HEK293T (cell line): ENCODE data around the gene CTNNA2.

ENCODE experiments used
- CTCF ChIA-PET: fragments of 350-600 bp; formaldehyde crosslinking; extraction: SDS; loops from one replicate; lab custom pipeline; 2021; ENCODE audit warnings: antibody characterized with exemption, inconsistent platforms; lab: Yijun Ruan, JAX
- POLR2A ChIA-PET: fragments of 350-600 bp; formaldehyde crosslinking; extraction: SDS; loops from one replicate; lab custom pipeline; 2020; ENCODE audit warnings: antibody characterized with exemption, inconsistent platforms; lab: Yijun Ruan, JAX
- DNase-seq: peaks from one replicate; pipeline ENCODE4 v3.0.0; 2012; ENCODE audit warnings: mixed read lengths; ENCODE audit errors: extremely low spot score
- ARNT ChIP-seq: fragments of 450-650 bp; IDR thresholded peaks from 2 replicates; pipeline ENCODE4 v1.6.1; 2017; ENCODE audit warnings: mild to moderate bottlenecking
- BHLHE40 ChIP-seq: fragments of 450-650 bp; IDR thresholded peaks from 2 replicates; pipeline ENCODE4 v1.6.1; 2016; ENCODE audit warnings: mild to moderate bottlenecking, moderate library complexity, borderline replicate concordance
- CTBP1 ChIP-seq: fragments of 450-650 bp; IDR thresholded peaks from 2 replicates; pipeline ENCODE4 v1.6.1; 2016; ENCODE audit warnings: borderline replicate concordance
- ELF4 ChIP-seq: fragments of 450-650 bp; IDR thresholded peaks from 2 replicates; pipeline ENCODE4 v1.6.1; 2017; ENCODE audit warnings: antibody characterized with exemption
- FOXA1 ChIP-seq: fragments of 450-650 bp; IDR thresholded peaks from 2 replicates; pipeline ENCODE4 v1.6.1; 2016; ENCODE audit warnings: mild to moderate bottlenecking
- FOXK2 ChIP-seq: fragments of 450-650 bp; IDR thresholded peaks from 2 replicates; pipeline ENCODE4 v1.6.1; 2016; ENCODE audit warnings: mild to moderate bottlenecking
- FOXM1 ChIP-seq: fragments of 450-650 bp; IDR thresholded peaks from 2 replicates; pipeline ENCODE4 v1.6.1; 2017; ENCODE audit warnings: mild to moderate bottlenecking, borderline replicate concordance
- HDGF ChIP-seq: fragments of 450-650 bp; IDR thresholded peaks from 2 replicates; pipeline ENCODE4 v1.6.1; 2017; ENCODE audit warnings: antibody characterized with exemption, borderline replicate concordance
- L3MBTL2 ChIP-seq: fragments of 450-650 bp; conservative IDR thresholded peaks from 2 replicates; pipeline ENCODE4 v1.6.1; 2016; ENCODE audit warnings: mild to moderate bottlenecking
- LEF1 ChIP-seq: fragments of 450-650 bp; IDR thresholded peaks from 2 replicates; pipeline ENCODE4 v1.6.1; 2017; ENCODE audit warnings: mild to moderate bottlenecking, borderline replicate concordance
- NFRKB ChIP-seq: fragments of 450-650 bp; IDR thresholded peaks from 2 replicates; pipeline ENCODE4 v1.6.1; 2016; ENCODE audit warnings: mild to moderate bottlenecking, moderate library complexity
- SP1 ChIP-seq: fragments of 450-650 bp; IDR thresholded peaks from 2 replicates; pipeline ENCODE4 v1.6.1; 2017
- SUZ12 ChIP-seq: fragments of 450-650 bp; IDR thresholded peaks from 2 replicates; pipeline ENCODE4 v1.6.1; 2016; ENCODE audit warnings: mild to moderate bottlenecking
- TARDBP ChIP-seq: fragments of 450-650 bp; IDR thresholded peaks from 2 replicates; pipeline ENCODE4 v1.6.1; 2016
- ZNF384 ChIP-seq: fragments of 450-650 bp; IDR thresholded peaks from 2 replicates; pipeline ENCODE4 v1.6.1; 2016
- TF ChIP-seq, protein P1 (sequence below): fragments of 450-650 bp; IDR thresholded peaks from 2 replicates; pipeline ENCODE4 v1.6.1; 2016

CTNNA2 gene

GRCh38 chr2:80209458-80209857, 696.6 kb downstream of the CTNNA2 start:
- POLR2A ChIA-PET, result no interaction called here
- no peak for TF ChIP-seq TARDBP
- no peak for TF ChIP-seq FOXM1
- no peak for TF ChIP-seq L3MBTL2
- TF ChIP-seq LEF1, result no peak
- no peak for TF ChIP-seq ELF4
- no peak for TF ChIP-seq SUZ12
- TF ChIP-seq SP1, result no peak
- no peak for TF ChIP-seq HDGF
- no peak for TF ChIP-seq CTBP1
- TF ChIP-seq, protein P1, sequence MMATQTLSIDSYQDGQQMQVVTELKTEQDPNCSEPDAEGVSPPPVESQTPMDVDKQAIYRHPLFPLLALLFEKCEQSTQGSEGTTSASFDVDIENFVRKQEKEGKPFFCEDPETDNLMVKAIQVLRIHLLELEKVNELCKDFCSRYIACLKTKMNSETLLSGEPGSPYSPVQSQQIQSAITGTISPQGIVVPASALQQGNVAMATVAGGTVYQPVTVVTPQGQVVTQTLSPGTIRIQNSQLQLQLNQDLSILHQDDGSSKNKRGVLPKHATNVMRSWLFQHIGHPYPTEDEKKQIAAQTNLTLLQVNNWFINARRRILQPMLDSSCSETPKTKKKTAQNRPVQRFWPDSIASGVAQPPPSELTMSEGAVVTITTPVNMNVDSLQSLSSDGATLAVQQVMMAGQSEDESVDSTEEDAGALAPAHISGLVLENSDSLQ, result no peak
- TF ChIP-seq ARNT, result no peak
- CTCF ChIA-PET, result no interaction called here
- DNase-seq, result no peak

GRCh38 chr2:80217446-80217845, 704.6 kb downstream of the CTNNA2 start:
- ChIA-PET CTCF (no interaction called here), POLR2A (no interaction called here)
- DNase-seq, result no peak
- TF ChIP-seq SP1 (no peak), TARDBP (no peak), ARNT (no peak), CTBP1 (no peak), BHLHE40 (no peak), SUZ12 (no peak), FOXA1 (no peak), FOXK2 (no peak), FOXM1 (no peak), NFRKB (no peak), HDGF (no peak)
- TF ChIP-seq, protein P1, result no peak

GRCh38 chr2:80222644-80223043, 709.8 kb downstream of the CTNNA2 start:
- no peak for DNase-seq
- TF ChIP-seq ARNT (no peak), NFRKB (no peak), ZNF384 (no peak), TARDBP (no peak), FOXM1 (no peak), FOXA1 (no peak), BHLHE40 (no peak), FOXK2 (no peak), SP1 (no peak), CTBP1 (no peak), ELF4 (no peak), LEF1 (no peak), SUZ12 (no peak), HDGF (no peak), L3MBTL2 (no peak)
- TF ChIP-seq, protein P1, result no peak
- ChIA-PET CTCF (no interaction called here), POLR2A (no interaction called here)

DNA sequence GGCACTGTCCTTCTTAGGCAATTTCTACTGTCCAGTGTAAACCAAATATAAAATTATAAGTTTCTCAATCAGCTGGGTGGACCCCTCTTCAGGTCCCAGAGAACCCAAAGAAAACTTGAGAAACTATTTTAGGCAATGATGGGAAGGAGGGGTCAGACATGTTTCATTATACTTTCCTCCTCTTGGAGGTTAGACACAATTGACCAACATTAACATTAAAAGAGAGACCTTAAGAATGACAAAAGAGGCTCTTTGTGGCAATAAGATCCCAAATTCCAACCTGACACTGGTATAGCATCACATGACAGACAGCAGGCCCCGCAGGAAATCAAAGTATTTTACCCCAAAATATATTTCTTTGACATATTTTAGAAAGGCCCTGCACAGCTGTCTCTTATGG, 718.6 kb downstream of the CTNNA2 start:
- CTCF ChIA-PET, result no interaction called here
- TF ChIP-seq ARNT, result no peak
- POLR2A ChIA-PET, result no interaction called here
- no peak for DNase-seq

DNA sequence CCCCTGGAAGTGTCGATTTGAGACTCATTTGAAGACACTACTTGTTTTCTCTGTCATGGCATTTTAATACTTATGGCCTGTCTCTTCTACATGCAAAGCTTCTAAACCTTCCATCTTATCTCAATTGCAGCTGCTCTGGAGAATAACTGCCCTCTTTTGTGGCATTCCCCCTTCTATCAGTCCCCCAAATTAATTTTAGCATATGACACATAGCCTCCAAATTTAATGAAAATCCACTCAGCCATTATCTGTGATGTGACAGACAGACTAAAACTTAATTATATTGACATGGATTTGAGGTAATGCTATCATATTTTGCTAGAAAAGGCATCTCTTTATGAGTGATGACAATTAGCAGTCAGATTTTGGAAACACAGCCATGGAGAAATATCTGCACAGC, 720.5 kb downstream of the CTNNA2 start:
- TF ChIP-seq FOXA1 (no peak), ZNF384 (no peak), ARNT (no peak), SUZ12 (no peak), L3MBTL2 (no peak), FOXK2 (no peak), BHLHE40 (no peak)
- TF ChIP-seq, protein P1, result no peak
- no peak for DNase-seq
- ChIA-PET CTCF (no interaction called here), POLR2A (no interaction called here)

- CTCF ChIA-PET, result interaction anchor here (0.7 to 2.0 kb wide), 8 partner anchors 8 to 1152 kb away, joined by 3 to 11 read pairs (median 3); no protein-coding TSS in a partner anchor
- peak; percentile 42 for DNase-seq
- POLR2A ChIA-PET, result no interaction called here
- TF ChIP-seq CTBP1 (no peak), ARNT (no peak), FOXK2 (no peak), TARDBP (no peak), HDGF (no peak), BHLHE40 (no peak)
Observed at GRCh38 chr2:80238692-80239469, 726.0 kb downstream of the CTNNA2 start.
